MCF 10A (cell line): Measurements from ENCODE around the gene MBL2. TPM values are rescaled to one million over a fixed set of nuclear protein-coding genes. Genes with fewer than 3 reads are reported as not detected.

Experiments
- BruUV-seq: library from RNA; stranded (reverse); fragments of 400-500 nt; replicated peaks from 2 replicates; lab custom pipeline; 2021; lab: Mats Ljungman, UMichigan
- CTCF ChIA-PET: fragments of 300-600 bp; sonication (Branson Sonifier 250); formaldehyde crosslinking; extraction: SDS; loops from one replicate; lab custom pipeline; 2021; ENCODE audit warnings: antibody characterized with exemption, inconsistent platforms; lab: Yijun Ruan, JAX
- POLR2A ChIA-PET: fragments of 300-600, 350-650 bp; sonication (Branson Sonifier 250); formaldehyde crosslinking; extraction: SDS; loops from one replicate; lab custom pipeline; 2020; ENCODE audit warnings: antibody characterized with exemption, inconsistent platforms; lab: Yijun Ruan, JAX
- DNase-seq: peaks from one replicate; pipeline ENCODE4 v3.0.0-alpha.2; 2018; ENCODE audit not compliant: unreplicated experiment
- H3K27ac Mint-ChIP-seq: one replicate; pipeline ENCODE4 v1.8.0; 2022; ENCODE audit warnings: mild to moderate bottlenecking, low read depth, mixed read lengths; ENCODE audit not compliant: unreplicated experiment
- H3K27me3 Mint-ChIP-seq: one replicate; pipeline ENCODE4 v1.8.0; 2022; ENCODE audit warnings: mixed read lengths; ENCODE audit not compliant: insufficient read depth, unreplicated experiment
- H3K36me3 Mint-ChIP-seq: one replicate; pipeline ENCODE4 v1.8.0; 2022; ENCODE audit warnings: mild to moderate bottlenecking, moderate library complexity, mixed read lengths; ENCODE audit not compliant: insufficient read depth, unreplicated experiment
- H3K4me1 Mint-ChIP-seq: one replicate; pipeline ENCODE4 v1.8.0; 2022; ENCODE audit warnings: mixed read lengths; ENCODE audit not compliant: insufficient read depth, unreplicated experiment
- H3K4me3 Mint-ChIP-seq: one replicate; pipeline ENCODE4 v1.8.0; 2022; ENCODE audit warnings: mild to moderate bottlenecking, moderate library complexity, mixed read lengths; ENCODE audit not compliant: unreplicated experiment
- H3K9me3 Mint-ChIP-seq: one replicate; pipeline ENCODE4 v1.8.0; 2022; ENCODE audit warnings: mixed read lengths; ENCODE audit not compliant: unreplicated experiment
- CTCF ChIP-seq: fragments of 200-600 bp; IDR thresholded peaks from one replicate; pipeline ENCODE4 v1.8.0; 2022; ENCODE audit warnings: antibody characterized with exemption, mild to moderate bottlenecking; ENCODE audit not compliant: unreplicated experiment
- intact Hi-C: fragments of 100-400 bp; cut with micrococcal nuclease; formaldehyde crosslinking; loops from 2 replicates; pipeline ENCODE4 v1.14.1; 2022
- total RNA-seq: library from RNA; stranded (reverse); gene quantifications from 2 replicates; pipeline ENCODE4 v1.2.3, GENCODE V29; 2022

Gene MBL2
- total RNA-seq, 1 experiment from 2014 or later = not detected

GRCh38 chr10:52758406-52758805 lies 14.2 kb downstream of the MBL2 start:
- Mint-ChIP-seq H3K27me3 (no peaks in the 10 kb centered on the region), H3K4me1 (peaks cover 7% of the 10 kb centered on the region), H3K9me3 (no peaks in the 10 kb centered on the region), H3K4me3 (no peak overlapping the region), H3K27ac (no peak overlapping the region), H3K36me3 (no peaks in the 10 kb centered on the region)
- intact Hi-C loops = no loop called here
- CTCF ChIA-PET = interaction anchor here (0.7 to 5.8 kb wide), 3 partner anchors 10 to 21 kb away, joined by 3 to 42 read pairs (median 41); no protein-coding TSS in a partner anchor
- no peak for DNase-seq
- POLR2A ChIA-PET = no interaction called here
- no TSS peak for BruUV-seq
- TF ChIP-seq CTCF = no peak

GRCh38 chr10:52757773-52758172 lies 14.8 kb downstream of the MBL2 start:
- H3K4me3 Mint-ChIP-seq = no peak overlapping the region
- TF ChIP-seq CTCF = no peak
- no TSS peak for BruUV-seq

GRCh38 chr10:52756966-52757365 lies 15.6 kb downstream of the MBL2 start:
- no peak for TF ChIP-seq CTCF
- CTCF ChIA-PET = interaction anchor here (3.2 to 3.3 kb wide), 2 partner anchors 15 to 23 kb away, joined by 28 to 34 read pairs; no protein-coding TSS in a partner anchor
- no TSS peak for BruUV-seq
- intact Hi-C loops = no loop called here
- peaks cover 7% of the 10 kb centered on the region for H3K4me1 Mint-ChIP-seq
- H3K9me3 Mint-ChIP-seq = no peaks in the 10 kb centered on the region
- no peaks in the 10 kb centered on the region for H3K27me3 Mint-ChIP-seq
- POLR2A ChIA-PET = no interaction called here
- H3K36me3 Mint-ChIP-seq = no peaks in the 10 kb centered on the region
- no peak overlapping the region for H3K27ac Mint-ChIP-seq
- H3K4me3 Mint-ChIP-seq = no peak overlapping the region
- DNase-seq = no peak

More at GRCh38 chr10:52757773-52758172, 14.8 kb downstream of the MBL2 start:
- Mint-ChIP-seq H3K27ac (no peak overlapping the region), H3K27me3 (no peaks in the 10 kb centered on the region), H3K36me3 (no peaks in the 10 kb centered on the region), H3K4me1 (peaks cover 7% of the 10 kb centered on the region), H3K9me3 (no peaks in the 10 kb centered on the region)
- intact Hi-C loops = no loop called here
- POLR2A ChIA-PET = no interaction called here
- CTCF ChIA-PET = interaction anchor here (0.7 to 5.8 kb wide), 3 partner anchors 9 to 22 kb away, joined by 3 to 42 read pairs (median 41); no protein-coding TSS in a partner anchor
- no peak for DNase-seq

- TF ChIP-seq CTCF = no peak
- no peak overlapping the region for H3K27ac Mint-ChIP-seq
- no peaks in the 10 kb centered on the region for H3K36me3 Mint-ChIP-seq
- H3K9me3 Mint-ChIP-seq = no peaks in the 10 kb centered on the region
- DNase-seq = no peak
- no peak overlapping the region for H3K4me3 Mint-ChIP-seq
- H3K4me1 Mint-ChIP-seq = peaks cover 7% of the 10 kb centered on the region
- CTCF ChIA-PET = interaction anchor here (0.7 to 3.3 kb wide), 4 partner anchors 9 to 112 kb away, joined by 3 to 34 read pairs (median 16); no protein-coding TSS in a partner anchor
- no peaks in the 10 kb centered on the region for H3K27me3 Mint-ChIP-seq
- POLR2A ChIA-PET = no interaction called here
- no TSS peak for BruUV-seq
- intact Hi-C loops = no loop called here
These were observed 16.3 kb downstream of the MBL2 start for GRCh38 chr10:52756295-52756694.
